Adrenal gland (tissue), 5 donors: ENCODE data around the gene PRKD3.

Experiments used
- POLR2A ChIP-seq, 2 donors: fragments of 450-650 bp; IDR thresholded peaks; one replicate each; pipeline ENCODE4 v1.6.1; 2017; ENCODE audit warnings: antibody characterized with exemption in 2 of 2, mild to moderate bottlenecking in 2 of 2, moderate library complexity in 1 of 2
- TF ChIP-seq, protein P1 (sequence below), 6 experiments: fragments of 450-650 bp in 4 of 6; fragments of 200-600 bp in 2 of 6; sonication (generic) in 1 of 6; IDR thresholded peaks; 1 replicate in 5 of 6; 2 replicates in 1 of 6; pipeline versions ENCODE4 v1.5.1 to v1.8.0; 2016 to 2021; ENCODE audit warnings: antibody characterized with exemption in 6 of 6, mild to moderate bottlenecking in 2 of 6, moderate library complexity in 1 of 6
- donor health status: DM: no; HTN: no; CAD: no.

- TF ChIP-seq, protein P1, sequence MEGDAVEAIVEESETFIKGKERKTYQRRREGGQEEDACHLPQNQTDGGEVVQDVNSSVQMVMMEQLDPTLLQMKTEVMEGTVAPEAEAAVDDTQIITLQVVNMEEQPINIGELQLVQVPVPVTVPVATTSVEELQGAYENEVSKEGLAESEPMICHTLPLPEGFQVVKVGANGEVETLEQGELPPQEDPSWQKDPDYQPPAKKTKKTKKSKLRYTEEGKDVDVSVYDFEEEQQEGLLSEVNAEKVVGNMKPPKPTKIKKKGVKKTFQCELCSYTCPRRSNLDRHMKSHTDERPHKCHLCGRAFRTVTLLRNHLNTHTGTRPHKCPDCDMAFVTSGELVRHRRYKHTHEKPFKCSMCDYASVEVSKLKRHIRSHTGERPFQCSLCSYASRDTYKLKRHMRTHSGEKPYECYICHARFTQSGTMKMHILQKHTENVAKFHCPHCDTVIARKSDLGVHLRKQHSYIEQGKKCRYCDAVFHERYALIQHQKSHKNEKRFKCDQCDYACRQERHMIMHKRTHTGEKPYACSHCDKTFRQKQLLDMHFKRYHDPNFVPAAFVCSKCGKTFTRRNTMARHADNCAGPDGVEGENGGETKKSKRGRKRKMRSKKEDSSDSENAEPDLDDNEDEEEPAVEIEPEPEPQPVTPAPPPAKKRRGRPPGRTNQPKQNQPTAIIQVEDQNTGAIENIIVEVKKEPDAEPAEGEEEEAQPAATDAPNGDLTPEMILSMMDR (IDR thresholded peaks at IDR 0.05) = no peak
- no peak for TF ChIP-seq POLR2A (IDR thresholded peaks at IDR 0.05)
Measured at GRCh38 chr2:37338933-37339332, 14.3 kb upstream of the PRKD3 start.
